K562 (cell line): Measurements from ENCODE around the gene CLDN11. TPM values are rescaled to one million over a fixed set of nuclear protein-coding genes. Genes with fewer than 3 reads are reported as not detected.

Experiments used
- ATAC-seq: fragments of 200-7000 bp; cut with Tn5 transposase; 3 replicates; pipeline ENCODE4 v1.9.1; 2020; ENCODE audit warnings: moderate library complexity
- BruUV-seq: library from RNA; stranded (reverse); fragments of 400-500 nt; replicated peaks from 2 replicates; lab custom pipeline; 2021; lab: Mats Ljungman, UMichigan
- CTCF ChIA-PET: fragments of 300-600 bp; formaldehyde crosslinking; extraction: SDS; loops from one replicate; lab custom pipeline; 2021; ENCODE audit warnings: low intra/inter-chr PET ratio; lab: Yijun Ruan, JAX
- POLR2A ChIA-PET: fragments of 300-600, 350-650 bp; sonication (Branson Sonifier 250); formaldehyde crosslinking; extraction: SDS; loops from one replicate; lab custom pipeline; 2021; ENCODE audit warnings: antibody characterized with exemption, inconsistent platforms; lab: Yijun Ruan, JAX
- DNase-seq, 4 experiments: peaks; one replicate each; pipeline versions ENCODE4 v3.0.0 to v3.0.0-alpha.2; 2011 to 2018; ENCODE audit warnings: low spot score in 3 of 4, mixed read lengths in 3 of 4; ENCODE audit errors: extremely low read depth in 1 of 4
- FAIRE-seq: peaks from 2 replicates; lab custom pipeline; 2011; peaks lifted over from hg19 to GRCh38; lab: Jason Lieb, UNC
- H2AFZ ChIP-seq: 2 replicates; pipeline ENCODE4 v1.6.0; 2011; ENCODE audit warnings: low read depth, low read length, control low read depth, inconsistent platforms
- H3K27ac ChIP-seq: fragments of 200-600 bp; 3 replicates; pipeline ENCODE4 v1.8.0; 2011; ENCODE audit warnings: low read depth, mild to moderate bottlenecking, control low read depth, inconsistent platforms, low read length, moderate library complexity, mixed read lengths; ENCODE audit errors: extremely low read depth
- H3K27me3 ChIP-seq, 2 experiments: fragments of 300-600 bp in 1 of 2; 2 replicates in 1 of 2; 3 replicates in 1 of 2; pipeline versions ENCODE4 v1.6.0 to v1.8.0; 2011; ENCODE audit warnings: inconsistent platforms in 2 of 2, low read length in 2 of 2, mild to moderate bottlenecking in 1 of 2, mixed read lengths in 1 of 2, moderate library complexity in 1 of 2; ENCODE audit not compliant: control insufficient read depth in 2 of 2, insufficient read depth in 2 of 2
- H3K36me3 ChIP-seq: fragments of 300-600 bp; 3 replicates; pipeline ENCODE4 v1.8.0; 2011; ENCODE audit warnings: mild to moderate bottlenecking, low read length, inconsistent platforms; ENCODE audit not compliant: control insufficient read depth, insufficient read depth
- H3K4me1 ChIP-seq, 2 experiments: fragments of 200-600 bp in 1 of 2; replicated peaks in 1 of 2; 2 replicates in 1 of 2; 3 replicates in 1 of 2; pipeline versions ENCODE4 v1.5.1 to v1.8.0; 2011; ENCODE audit warnings: inconsistent platforms in 2 of 2, low read length in 2 of 2, mild to moderate bottlenecking in 1 of 2, mixed read lengths in 1 of 2, moderate library complexity in 1 of 2; ENCODE audit not compliant: control insufficient read depth in 2 of 2, insufficient read depth in 2 of 2
- H3K4me2 ChIP-seq: 2 replicates; pipeline ENCODE4 v1.6.1; 2011; ENCODE audit warnings: low read length, control low read depth, inconsistent platforms, mixed read lengths; ENCODE audit not compliant: insufficient read depth
- H3K4me3 ChIP-seq: fragments of 200-600 bp; sonication (generic), shearing (Covaris generic); 2 replicates; pipeline ENCODE4 v1.5.1; 2016; ENCODE audit warnings: control low read depth, inconsistent platforms
- H3K79me2 ChIP-seq: fragments of 200-600 bp; 3 replicates; pipeline ENCODE4 v1.8.0; 2011; ENCODE audit warnings: low read length, inconsistent platforms; ENCODE audit not compliant: control insufficient read depth, insufficient read depth
- H3K9ac ChIP-seq, 2 experiments: 2 replicates each; pipeline versions ENCODE4 v1.6.0 to v1.6.1; 2011; ENCODE audit warnings: low read depth in 2 of 2, low read length in 2 of 2, control low read depth in 1 of 2, inconsistent platforms in 1 of 2, mild to moderate bottlenecking in 1 of 2, mixed read lengths in 1 of 2; ENCODE audit not compliant: insufficient read depth in 1 of 2
- H3K9me1 ChIP-seq: one replicate; pipeline ENCODE4 v1.6.0; 2011; ENCODE audit warnings: inconsistent platforms, mild to moderate bottlenecking, low read length, moderate library complexity; ENCODE audit not compliant: control insufficient read depth, insufficient read depth
- H3K9me3 ChIP-seq: replicated peaks from 2 replicates; pipeline ENCODE4 v1.5.1; 2011; ENCODE audit warnings: low read depth, low read length, inconsistent platforms; ENCODE audit not compliant: control insufficient read depth, insufficient read depth
- H4K20me1 ChIP-seq: replicated peaks from 2 replicates; pipeline ENCODE4 v1.6.1; 2011; ENCODE audit warnings: low read length, inconsistent platforms, mixed read lengths; ENCODE audit not compliant: control insufficient read depth, insufficient read depth
- DMBX1 ChIP-seq: fragments of 250-450 bp; sonication (Bioruptor Pico); IDR thresholded peaks from 2 replicates; pipeline ENCODE4 v1.8.0; 2022; ENCODE audit warnings: inconsistent platforms, mild to moderate bottlenecking, moderate library complexity, borderline replicate concordance
- ETV6 ChIP-seq, 3 experiments: fragments of 150-350 bp in 1 of 3; sonication (generic) in 1 of 3; formaldehyde crosslinking in 1 of 3; IDR thresholded peaks; 2 replicates each; pipeline versions ENCODE4 v1.6.1 to v1.8.0; 2014 to 2022; ENCODE audit warnings: borderline replicate concordance in 2 of 3, low read depth in 2 of 3, antibody characterized with exemption in 1 of 3, low read length in 1 of 3, mild to moderate bottlenecking in 1 of 3, missing genetic modification reagents in 1 of 3
- HDAC3 ChIP-seq: fragments of 450-650 bp; IDR thresholded peaks from 2 replicates; pipeline ENCODE4 v1.6.1; 2018; ENCODE audit warnings: borderline replicate concordance, mild to moderate bottlenecking, moderate library complexity; ENCODE audit not compliant: partially characterized antibody
- HDGF ChIP-seq: fragments of 450-650 bp; IDR thresholded peaks from 2 replicates; pipeline ENCODE4 v1.6.1; 2016
- KLF10 ChIP-seq: fragments of 250-450 bp; sonication (Bioruptor Pico); IDR thresholded peaks from 2 replicates; pipeline ENCODE4 v1.6.1; 2021; ENCODE audit warnings: matching md5 sums
- PHB ChIP-seq: fragments of 250-450 bp; sonication (Bioruptor Pico); IDR thresholded peaks from 2 replicates; pipeline ENCODE4 v1.5.0; 2021
- REST ChIP-seq, 2 experiments: fragments of 450-650 bp; formaldehyde crosslinking in 1 of 2; IDR thresholded peaks; 2 replicates each; pipeline versions ENCODE4 v1.4.0 to v1.6.1; 2014 to 2020; ENCODE audit warnings: mild to moderate bottlenecking in 2 of 2, borderline replicate concordance in 1 of 2, low read depth in 1 of 2
- TBP ChIP-seq: optimal IDR thresholded peaks from 2 replicates; pipeline ENCODE3; 2011; ENCODE audit warnings: low read depth, low read length, improper control_type of control experiment
- XRCC4 ChIP-seq: IDR thresholded peaks from one replicate; pipeline ENCODE4 v1.6.1; 2011; ENCODE audit not compliant: insufficient read depth, insufficient read length; ENCODE audit errors: extremely low read depth
- ZNF311 ChIP-seq: fragments of 250-450 bp; sonication (Bioruptor Pico); IDR thresholded peaks from 2 replicates; pipeline ENCODE4 v1.4.0; 2020; ENCODE audit warnings: mild to moderate bottlenecking, moderate library complexity
- ZNF316 ChIP-seq: fragments of 450-650 bp; IDR thresholded peaks from 2 replicates; pipeline ENCODE4 v1.6.1; 2016
- ZNF75A ChIP-seq: fragments of 450-650 bp; formaldehyde crosslinking; IDR thresholded peaks from 2 replicates; pipeline ENCODE4 v1.4.0; 2020; ENCODE audit warnings: mild to moderate bottlenecking
- WGBS: fragments of 100-300 bp; shearing (Covaris generic); methylation state at CpG from one replicate; pipeline ENCODE4 v1.1.6; 2016; ENCODE audit warnings: low coverage, mixed read lengths; ENCODE audit not compliant: insufficient coverage; ENCODE audit errors: missing lambda C conversion rate; 5-methylcytosine and 5-hydroxymethylcytosine counted together
- in situ Hi-C: fragments of 300-500 bp; cut with MboI; formaldehyde crosslinking; loops from 4 replicates; pipeline ENCODE4 v1.15.0; 2018; ENCODE audit warnings: inconsistent platforms, mixed read lengths
- intact Hi-C: fragments of 100-400 bp; cut with micrococcal nuclease; formaldehyde crosslinking; loops from 2 replicates; pipeline ENCODE4 v1.14.2; 2022
- polyA plus RNA-seq, 8 experiments: library from polyadenylated mRNA; depleted of rRNA in 4 of 8; stranded (reverse) in 5 of 8; unstranded in 3 of 8; fragments of >200 nt; fragmentation: Nextera tagmentation in 2 of 8; fragmentation: Illumina TruSeq in 1 of 8; extraction: Ambion mirVana in 2 of 8; extraction: Trizol in 1 of 8; gene quantifications; 2 replicates each; pipeline versions ENCODE4 v1.2.1 to v1.2.3, GENCODE V29; 2011 to 2014; ENCODE audit warnings: inconsistent platforms in 1 of 8, missing spikeins in 1 of 8
- total RNA-seq, 7 experiments: library from RNA; depleted of rRNA in 6 of 7; stranded (reverse); fragments of >200 nt in 6 of 7; fragmentation: Illumina TruSeq in 2 of 7; extraction: Trizol in 2 of 7; gene quantifications; 2 replicates each; pipeline versions ENCODE4 v1.2.1 to v1.2.3, GENCODE V29; 2011 to 2021; ENCODE audit warnings: low replicate concordance in 1 of 7
- TF ChIP-seq, protein P1 (sequence below): sonication (generic); formaldehyde crosslinking; IDR thresholded peaks from 2 replicates; pipeline ENCODE4 v1.8.0; 2022; ENCODE audit warnings: mild to moderate bottlenecking, missing genetic modification reagents

The CLDN11 gene
- total and polyA plus RNA-seq, 9 of the 15 experiments (the other 6 are each of a cell fraction or from before 2014, with no cell fraction given): 0.05 to 0.41 (median 0.18) TPM; not detected in 1

DNA sequence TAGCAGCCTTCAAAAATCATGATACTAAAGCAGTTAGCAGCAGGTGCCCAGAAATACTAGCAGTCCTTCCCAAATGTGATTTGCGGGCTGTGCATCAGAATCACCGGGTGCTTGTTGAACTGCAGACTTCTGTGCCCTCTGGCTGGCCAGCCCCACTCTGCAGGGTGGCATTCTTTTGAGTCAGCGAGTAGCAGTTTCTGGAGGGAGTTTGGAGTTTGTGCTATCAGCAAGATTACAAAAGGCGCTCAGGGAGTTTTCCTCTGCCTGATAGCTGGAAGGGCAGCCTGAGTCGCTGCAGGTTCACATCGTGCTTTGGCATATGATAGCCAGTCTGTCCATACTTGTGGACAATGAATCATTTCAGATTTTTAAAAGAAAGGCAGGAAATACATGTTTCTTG, 57.6 kb downstream of the CLDN11 start:
- DNase-seq (no peak), ATAC-seq (no peak), FAIRE-seq (no peak)
- no peak overlapping the region for H3K4me2 ChIP-seq
- no peaks in the 10 kb centered on the region for H3K9me1 ChIP-seq
- H3K4me1 ChIP-seq: no peaks in the 10 kb centered on the region
- in situ Hi-C loops (no loop called here), intact Hi-C loops (no loop called here)
- no peak overlapping the region for H3K27ac ChIP-seq
- TF ChIP-seq, protein P1, sequence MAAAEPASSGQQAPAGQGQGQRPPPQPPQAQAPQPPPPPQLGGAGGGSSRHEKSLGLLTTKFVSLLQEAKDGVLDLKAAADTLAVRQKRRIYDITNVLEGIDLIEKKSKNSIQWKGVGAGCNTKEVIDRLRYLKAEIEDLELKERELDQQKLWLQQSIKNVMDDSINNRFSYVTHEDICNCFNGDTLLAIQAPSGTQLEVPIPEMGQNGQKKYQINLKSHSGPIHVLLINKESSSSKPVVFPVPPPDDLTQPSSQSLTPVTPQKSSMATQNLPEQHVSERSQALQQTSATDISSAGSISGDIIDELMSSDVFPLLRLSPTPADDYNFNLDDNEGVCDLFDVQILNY (CRISPR knock-in tag): no peak
- TF ChIP-seq KLF10: no peak
- no peak for TF ChIP-seq ZNF311 (CRISPR knock-in tag)
- no peak for TF ChIP-seq ZNF75A (CRISPR knock-in tag)
- no peak for TF ChIP-seq TBP
- TF ChIP-seq PHB (CRISPR knock-in tag): no peak
- no peak for TF ChIP-seq HDGF
- TF ChIP-seq ETV6 (IDR thresholded peaks at IDR 0.05; ENCODE audit: borderline replicate concordance in 1 of 2, low read depth in 2 of 2, low read length in 1 of 2): no peak
- TF ChIP-seq ETV6 (CRISPR knock-in tag; IDR thresholded peaks at IDR 0.05; ENCODE audit: borderline replicate concordance): no peak
- TF ChIP-seq XRCC4: no peak
- no peak for TF ChIP-seq ZNF316
- TF ChIP-seq DMBX1 (CRISPR knock-in tag): no peak
- no peak for TF ChIP-seq REST (IDR thresholded peaks at IDR 0.05; ENCODE audit: borderline replicate concordance)
- no peak for TF ChIP-seq REST (CRISPR knock-in tag; IDR thresholded peaks at IDR 0.05; ENCODE audit: low read depth)
- no peak for TF ChIP-seq HDAC3
- H3K79me2 ChIP-seq: no peaks in the 10 kb centered on the region
- no peaks in the 10 kb centered on the region for H3K9me3 ChIP-seq
- H3K9ac ChIP-seq: no peak overlapping the region
- WGBS: 8% methylated on average over 6 of the region's 6 CpGs
- ChIA-PET POLR2A (interaction anchor here (1.2 kb wide), 1 partner anchor 12 kb away, joined by 3 read pairs; no protein-coding TSS in a partner anchor), CTCF (no interaction called here)
- H4K20me1 ChIP-seq: no peaks in the 10 kb centered on the region
- peaks cover 14 to 33% of the 10 kb centered on the region in 2 experiments; a peak in 4 of 5 replicates for H3K27me3 ChIP-seq
- no peaks in the 10 kb centered on the region for H3K36me3 ChIP-seq
- no peak overlapping the region for H2AFZ ChIP-seq
- no peak overlapping the region for H3K4me3 ChIP-seq
- BruUV-seq: no TSS peak
